Pancreas (tissue), 10 donors: Measurements from ENCODE around the gene RABGAP1L. TPM values are rescaled to one million over a fixed set of nuclear protein-coding genes. Genes with fewer than 3 reads are reported as not detected.

Source experiments
- ATAC-seq, 4 donors: fragments of 200-7000 bp; cut with Tn5 transposase; one replicate each; pipeline versions ENCODE4 v1.8.0 to v1.9.1; 2020; ENCODE audit warnings: mild to moderate bottlenecking in 4 of 4, moderate library complexity in 4 of 4
- DNase-seq, 6 donors: peaks; one replicate each; pipeline ENCODE4 v3.0.0-alpha.2; 2020
- FAIRE-seq: peaks from 2 replicates; lab custom pipeline; 2012; peaks lifted over from hg19 to GRCh38; lab: Jason Lieb, UNC
- H3K27ac ChIP-seq, 4 donors: fragments of 200-600 bp; sonication (generic); 1 replicate in 3 of 4; 2 replicates in 1 of 4; pipeline versions ENCODE4 v1.5.0 to v1.8.0; 2020
- H3K27me3 ChIP-seq, 4 donors: fragments of 200-600 bp; one replicate each; pipeline ENCODE4 v1.8.0; 2021
- H3K36me3 ChIP-seq, 3 donors: fragments of 200-600 bp; sonication (generic) in 1 of 3; one replicate each; pipeline versions ENCODE4 v1.5.0 to v1.8.0; 2020 to 2021
- H3K4me1 ChIP-seq, 3 donors: fragments of 200-600 bp; one replicate each; pipeline ENCODE4 v1.8.0; 2021
- H3K4me3 ChIP-seq, 4 donors: fragments of 200-600 bp; sonication (generic) in 2 of 4; one replicate each; pipeline versions ENCODE4 v1.5.0 to v1.8.0; 2020 to 2021
- H3K9me3 ChIP-seq, 4 donors: fragments of 200-600 bp; one replicate each; pipeline ENCODE4 v1.8.0; 2021
- WGBS, 2 donors: extraction: QIAGEN DNeasy Blood & Tissue Kit; methylation state at CpG; one replicate each; pipeline ENCODE4 v1.1.7; 2013; 5-methylcytosine and 5-hydroxymethylcytosine counted together
- intact Hi-C, 3 donors: fragments of 100-400 bp; cut with DNase I; formaldehyde crosslinking; loops; one replicate each; pipeline versions ENCODE4 v1.11.1 to v1.14.2; 2022
- polyA plus RNA-seq, 2 donors: library from polyadenylated mRNA; stranded (reverse); fragments of 200-250 nt; gene quantifications; one replicate each; pipeline ENCODE4 v1.2.3, GENCODE V29; 2013
- total RNA-seq, 6 donors: library from RNA; stranded (reverse); fragmentation: NEBNext Ultra II Directional in 4 of 6; extraction: Animal tissue kit (Norgen Biotek cat#: 25700) in 4 of 6; gene quantifications; one replicate each; pipeline versions ENCODE4 v1.2.1 to v1.2.4, GENCODE V29; 2021 to 2023
- TF ChIP-seq, protein P1 (sequence below), 4 donors: fragments of 200-600 bp; sonication (generic) in 3 of 4; IDR thresholded peaks; one replicate each; pipeline versions ENCODE4 v1.5.0 to v1.8.0; 2021; ENCODE audit warnings: antibody characterized with exemption in 4 of 4
- donor health status: healthy with polysubstance abuse.
- donor health status: DM: no; HTN: no; CAD: no; lungs with moderate emphysema.
- donor health status: DM: no; HTN: no; CAD: no.
- donor health status: control.
- donor health status: control.
- donor health status: Bipolar disorder and iron deficiency.
- donor health status: DM: yes; HTN: yes; CAD: no.
- donor health status: DM: no; HTN: no; CAD: no.
- donor health status: DM: no; HTN: no; CAD: no.
- donor health status: DM: yes; HTN: yes; CAD: no.

The RABGAP1L gene
- total and polyA plus RNA-seq, 8 donors: 13.9 to 64.8 (median 36.1) TPM

DNA sequence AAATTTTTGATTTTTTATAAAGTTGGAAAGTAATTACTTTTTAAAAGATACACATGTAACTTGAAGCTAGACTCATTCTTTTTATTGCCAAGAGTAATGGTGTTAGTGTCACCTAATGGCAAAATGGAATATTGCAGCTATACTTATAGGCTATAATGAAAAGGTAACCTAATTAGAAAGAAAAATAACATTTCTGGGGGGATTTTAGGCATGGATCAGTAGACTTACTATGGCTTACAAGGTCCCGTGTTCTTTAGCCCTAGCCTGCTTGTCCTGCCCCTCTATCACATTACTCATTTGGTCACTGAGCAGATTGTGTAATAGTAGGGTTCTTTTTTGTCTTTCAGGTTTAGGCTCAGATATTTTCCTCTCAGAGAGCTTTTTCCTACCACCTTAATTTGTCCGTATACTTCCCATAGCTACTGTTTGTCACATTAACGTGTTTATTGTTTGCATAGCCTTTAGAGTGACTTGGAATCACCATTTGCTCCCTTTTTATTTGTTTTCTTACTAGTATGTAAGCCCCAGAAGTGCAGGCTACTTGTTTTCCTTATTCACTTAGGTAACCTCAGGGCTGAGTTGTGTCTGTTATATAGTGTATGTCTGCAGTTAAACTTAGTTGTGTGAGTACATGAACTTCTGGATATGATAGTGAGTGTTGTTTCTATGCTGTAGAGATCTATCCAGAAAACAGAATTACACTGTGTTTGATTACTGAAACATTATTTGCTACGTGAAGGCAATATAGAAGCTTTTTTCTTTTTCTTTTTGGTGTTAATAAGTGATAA is 58.7 kb downstream of the RABGAP1L start:
- no peaks in the 10 kb centered on the region for H3K9me3 ChIP-seq

DNA sequence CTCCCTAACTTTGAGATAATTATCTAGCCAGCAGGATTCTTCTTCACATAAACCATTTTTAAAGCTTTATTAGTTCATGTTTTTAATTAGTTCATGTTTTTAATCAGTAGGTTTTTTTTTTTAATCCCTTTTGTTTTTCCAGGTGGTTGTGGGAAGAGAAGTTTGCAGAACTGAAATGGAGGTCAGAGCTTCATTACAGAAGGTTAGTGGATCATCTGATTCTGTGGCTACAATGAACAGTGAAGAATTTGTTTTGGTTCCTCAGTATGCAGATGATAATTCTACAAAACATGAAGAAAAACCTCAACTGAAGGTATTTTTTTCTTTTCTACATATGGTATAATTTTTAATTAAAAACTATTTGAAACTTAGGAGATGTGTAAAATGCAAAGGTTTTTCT is 59.7 kb downstream of the RABGAP1L start:
- intact Hi-C loops: no loop called here
- TF ChIP-seq, protein P1, sequence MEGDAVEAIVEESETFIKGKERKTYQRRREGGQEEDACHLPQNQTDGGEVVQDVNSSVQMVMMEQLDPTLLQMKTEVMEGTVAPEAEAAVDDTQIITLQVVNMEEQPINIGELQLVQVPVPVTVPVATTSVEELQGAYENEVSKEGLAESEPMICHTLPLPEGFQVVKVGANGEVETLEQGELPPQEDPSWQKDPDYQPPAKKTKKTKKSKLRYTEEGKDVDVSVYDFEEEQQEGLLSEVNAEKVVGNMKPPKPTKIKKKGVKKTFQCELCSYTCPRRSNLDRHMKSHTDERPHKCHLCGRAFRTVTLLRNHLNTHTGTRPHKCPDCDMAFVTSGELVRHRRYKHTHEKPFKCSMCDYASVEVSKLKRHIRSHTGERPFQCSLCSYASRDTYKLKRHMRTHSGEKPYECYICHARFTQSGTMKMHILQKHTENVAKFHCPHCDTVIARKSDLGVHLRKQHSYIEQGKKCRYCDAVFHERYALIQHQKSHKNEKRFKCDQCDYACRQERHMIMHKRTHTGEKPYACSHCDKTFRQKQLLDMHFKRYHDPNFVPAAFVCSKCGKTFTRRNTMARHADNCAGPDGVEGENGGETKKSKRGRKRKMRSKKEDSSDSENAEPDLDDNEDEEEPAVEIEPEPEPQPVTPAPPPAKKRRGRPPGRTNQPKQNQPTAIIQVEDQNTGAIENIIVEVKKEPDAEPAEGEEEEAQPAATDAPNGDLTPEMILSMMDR (IDR thresholded peaks at IDR 0.05): no peak
- ATAC-seq (no peak), FAIRE-seq (no peak), DNase-seq (no peak)
- Histone ChIP-seq H3K9me3 (no peaks in the 10 kb centered on the region), H3K36me3 (no peaks in the 10 kb centered on the region), H3K4me1 (peaks cover 0 to 3% (median 0%) of the 10 kb centered on the region in 3 donors), H3K4me3 (no peak overlapping the region), H3K27ac (no peak overlapping the region), H3K27me3 (no peaks in the 10 kb centered on the region)

More for the DNA sequence above, 58.7 kb downstream of the RABGAP1L start:
- Histone ChIP-seq H3K36me3 (no peaks in the 10 kb centered on the region), H3K27ac (no peak overlapping the region), H3K27me3 (no peaks in the 10 kb centered on the region), H3K4me3 (no peak overlapping the region), H3K4me1 (peaks cover 0 to 3% (median 0%) of the 10 kb centered on the region in 3 donors)
- DNase-seq: no peak
- ATAC-seq: peak; percentile 43 to 83 (median 80)
- FAIRE-seq: peak; percentile 65
- TF ChIP-seq, protein P1 (IDR thresholded peaks at IDR 0.05): peak; percentile 24 to 48 (median 44)
- intact Hi-C loops: no loop called here
- 18 to 24% methylated on average over 4 of the region's 4 CpGs for WGBS, 2 donors

DNA sequence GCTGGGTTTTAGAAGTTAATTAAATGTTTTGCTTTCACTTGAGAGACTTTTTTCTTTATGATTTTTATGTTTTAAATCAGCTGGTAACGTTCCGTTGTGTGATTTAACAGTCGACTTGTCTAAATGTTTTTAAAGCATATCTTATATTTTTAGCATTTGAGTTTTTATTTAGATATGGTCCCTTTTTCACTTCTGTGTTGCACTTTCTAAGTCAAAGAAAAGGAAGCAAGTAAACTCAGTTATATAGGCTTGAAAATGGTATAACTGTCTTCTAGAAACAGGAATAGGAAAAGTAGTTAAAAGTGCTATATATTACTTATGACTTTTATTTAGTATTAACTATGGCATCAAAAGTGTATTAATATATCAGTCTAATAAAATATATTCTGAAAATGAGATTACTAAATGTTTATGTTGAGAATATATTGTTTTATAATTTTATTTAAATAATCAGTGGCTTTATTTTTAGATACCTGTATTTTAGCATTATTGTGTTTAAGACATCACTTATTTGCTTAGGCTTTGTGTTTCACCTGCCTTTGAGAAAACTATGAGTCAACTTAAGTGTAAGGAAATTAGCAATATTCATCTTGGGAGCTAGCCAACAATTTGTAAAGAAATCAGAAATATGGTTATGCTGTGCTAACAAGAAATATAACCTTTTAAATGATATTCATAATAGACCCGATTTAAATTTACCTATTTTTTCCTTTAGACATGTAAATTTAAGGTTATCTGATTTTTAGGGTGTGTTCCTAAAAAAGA is 60.5 kb downstream of the RABGAP1L start:
- TF ChIP-seq, protein P1 (IDR thresholded peaks at IDR 0.05): no peak
- no peaks in the 10 kb centered on the region for H3K27me3 ChIP-seq
- 78 to 85% methylated on average over 4 of the region's 4 CpGs for WGBS, 2 donors
- H3K9me3 ChIP-seq: no peaks in the 10 kb centered on the region
- no peaks in the 10 kb centered on the region for H3K36me3 ChIP-seq
- DNase-seq: no peak
- H3K4me1 ChIP-seq: peaks cover 0 to 3% (median 0%) of the 10 kb centered on the region in 3 donors
- no peak overlapping the region for H3K27ac ChIP-seq
- no peak for FAIRE-seq
- ATAC-seq: no peak
- no peak overlapping the region for H3K4me3 ChIP-seq
- intact Hi-C loops: no loop called here

DNA sequence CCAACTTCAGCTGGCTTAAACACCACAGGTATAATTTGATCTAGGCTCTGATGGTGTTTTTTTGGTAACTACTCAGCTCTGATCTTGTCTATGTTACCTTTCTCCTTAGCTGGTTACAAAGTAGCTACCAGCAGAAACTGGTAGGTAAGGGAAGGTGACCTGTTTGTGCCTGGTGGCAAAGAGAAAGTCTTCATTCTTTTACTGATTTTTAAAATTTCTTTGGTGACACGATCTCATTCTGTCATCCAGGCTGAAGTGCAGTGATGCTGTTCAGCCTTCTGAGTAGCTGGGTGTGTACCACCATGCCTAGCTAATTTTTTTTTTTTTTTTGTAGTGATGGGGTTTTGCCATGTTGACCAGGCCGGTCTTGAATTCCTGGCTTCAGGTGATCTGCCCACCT is 62.4 kb downstream of the RABGAP1L start:
- Histone ChIP-seq H3K27me3 (no peaks in the 10 kb centered on the region), H3K9me3 (no peaks in the 10 kb centered on the region), H3K36me3 (no peaks in the 10 kb centered on the region), H3K4me3 (no peak overlapping the region), H3K27ac (no peak overlapping the region), H3K4me1 (peaks cover 0 to 3% (median 0%) of the 10 kb centered on the region in 3 donors)
- no peak for ATAC-seq
- FAIRE-seq: no peak
- 82 to 97% methylated on average over 2 of the region's 2 CpGs for WGBS, 2 donors
- intact Hi-C loops: no loop called here
- TF ChIP-seq, protein P1 (IDR thresholded peaks at IDR 0.05): no peak
- DNase-seq: no peak
